NB4 (cell line): ENCODE measurements around the gene SULT6B1.

Source experiments
- CTCF ChIP-seq: IDR thresholded peaks from one replicate; pipeline ENCODE4 v1.5.1; 2012; ENCODE audit warnings: low read depth, low read length
- MAX ChIP-seq: IDR thresholded peaks from 2 replicates; pipeline ENCODE4 v1.6.1; 2011; ENCODE audit warnings: low read depth, low read length
- MYC ChIP-seq: IDR thresholded peaks from 2 replicates; pipeline ENCODE4 v1.6.1; 2011; ENCODE audit warnings: low read depth, low read length
- POLR2A ChIP-seq: IDR thresholded peaks from 2 replicates; pipeline ENCODE4 v1.6.1; 2011; ENCODE audit warnings: mild to moderate bottlenecking; ENCODE audit not compliant: insufficient read length; ENCODE audit errors: extremely low read depth

GRCh38 chr2:37211939-37212338 is 23.5 kb upstream of the SULT6B1 start:
- no peak for TF ChIP-seq CTCF
- no peak for TF ChIP-seq POLR2A
- TF ChIP-seq MYC, result no peak
- no peak for TF ChIP-seq MAX
